HCT116 (cell line): ENCODE data around the gene ANKRD44. TPM values are rescaled to one million over a fixed set of nuclear protein-coding genes. Genes with fewer than 3 reads are reported as not detected.

Source experiments
- ATAC-seq: fragments of 200-7000 bp; cut with Tn5 transposase; 2 replicates; pipeline ENCODE4 v1.9.1; 2020; ENCODE audit warnings: mild to moderate bottlenecking, moderate library complexity
- BruUV-seq: library from RNA; stranded (reverse); fragments of 400-500 nt; replicated peaks from 2 replicates; lab custom pipeline; 2021; lab: Mats Ljungman, UMichigan
- CTCF ChIA-PET: fragments of 300-600 bp; sonication (Branson Sonifier 250); formaldehyde crosslinking; loops from one replicate; lab custom pipeline; 2021; ENCODE audit warnings: antibody characterized with exemption; lab: Charles Lee
- POLR2A ChIA-PET: fragments of 300-600, 350-600 bp; sonication (Branson Sonifier 250); formaldehyde crosslinking; loops from one replicate; lab custom pipeline; 2021; ENCODE audit warnings: antibody characterized with exemption; lab: Charles Lee
- RAD21 ChIA-PET, 2 experiments: fragments of 300-600 bp; sonication (Branson Sonifier 250); formaldehyde crosslinking; loops; one replicate each; lab custom pipeline; 2023; ENCODE audit warnings: low total read pairs in 2 of 2; ENCODE audit not compliant: uncharacterized antibody in 2 of 2, unreplicated experiment in 2 of 2, low non-redundant PET in 1 of 2; lab: Charles Lee
- DNase-seq: peaks from one replicate; pipeline ENCODE4 v3.0.0-alpha.2; 2010; ENCODE audit warnings: low read depth, low spot score
- H2AFZ ChIP-seq: fragments of 200-600 bp; shearing (Covaris generic), sonication (generic); 2 replicates; pipeline ENCODE4 v1.6.1; 2017; ENCODE audit warnings: low read depth, mixed run types, mixed read lengths, antibody characterized with exemption, low read length; ENCODE audit not compliant: poor library complexity, severe bottlenecking
- H3K27ac ChIP-seq: 2 replicates; pipeline ENCODE4 v1.5.1; 2012; ENCODE audit warnings: low read depth, low read length
- H3K27me3 ChIP-seq: fragments of 200-600 bp; sonication (generic); 2 replicates; pipeline ENCODE4 v1.6.1; 2016; ENCODE audit warnings: mixed run types, low read length, mixed read lengths; ENCODE audit not compliant: insufficient read depth
- H3K36me3 ChIP-seq, 2 experiments: fragments of 200-500 bp in 1 of 2; fragments of 200-600 bp in 1 of 2; sonication (Bioruptor generic) in 1 of 2; sonication (generic) in 1 of 2; 2 replicates each; pipeline versions ENCODE4 v1.5.1 to v1.6.1; 2014 to 2016; ENCODE audit warnings: low read length in 2 of 2, inconsistent platforms in 1 of 2, mixed read lengths in 1 of 2, mixed run types in 1 of 2; ENCODE audit not compliant: insufficient read depth in 2 of 2, control insufficient read depth in 1 of 2
- H3K4me1 ChIP-seq, 2 experiments: fragments of 200-600 bp in 1 of 2; sonication (generic) in 1 of 2; 2 replicates each; pipeline versions ENCODE4 v1.5.1 to v1.6.1; 2012 to 2017; ENCODE audit warnings: low read length in 2 of 2, inconsistent platforms in 1 of 2, mild to moderate bottlenecking in 1 of 2, mixed read lengths in 1 of 2, mixed run types in 1 of 2, moderate library complexity in 1 of 2; ENCODE audit not compliant: insufficient read depth in 2 of 2, control insufficient read depth in 1 of 2
- H3K4me2 ChIP-seq: fragments of 200-600 bp; sonication (generic); 2 replicates; pipeline ENCODE4 v1.6.1; 2017; ENCODE audit warnings: mixed run types, low read length, mixed read lengths
- H3K4me3 ChIP-seq, 2 experiments: fragments of 200-600 bp in 1 of 2; sonication (generic) in 1 of 2; replicated peaks in 1 of 2; 2 replicates each; pipeline ENCODE4 v1.5.1; 2011 to 2016; ENCODE audit warnings: low read length in 2 of 2, control low read depth in 1 of 2, low read depth in 1 of 2, mild to moderate bottlenecking in 1 of 2, mixed read lengths in 1 of 2, mixed run types in 1 of 2
- H3K79me2 ChIP-seq: fragments of 200-600 bp; sonication (generic); 2 replicates; pipeline ENCODE4 v1.6.1; 2017; ENCODE audit warnings: mild to moderate bottlenecking, mixed run types, low read length, moderate library complexity, mixed read lengths; ENCODE audit not compliant: insufficient read depth
- H3K9ac ChIP-seq: fragments of 200-600 bp; sonication (generic); 2 replicates; pipeline ENCODE4 v1.6.1; 2016; ENCODE audit warnings: low read length, mixed read lengths
- H3K9me2 ChIP-seq: fragments of 200-600 bp; sonication (generic), shearing (Covaris generic); 2 replicates; pipeline ENCODE4 v1.6.1; 2017; ENCODE audit warnings: mixed run types, mild to moderate bottlenecking, moderate library complexity; ENCODE audit not compliant: insufficient read depth
- H3K9me3 ChIP-seq, 2 experiments: fragments of 200-500 bp in 1 of 2; fragments of 200-600 bp in 1 of 2; sonication (Bioruptor generic) in 1 of 2; sonication (generic) in 1 of 2; 2 replicates each; pipeline ENCODE4 v1.6.1; 2014 to 2017; ENCODE audit warnings: low read length in 2 of 2, mixed read lengths in 2 of 2, inconsistent platforms in 1 of 2, low read depth in 1 of 2, mild to moderate bottlenecking in 1 of 2, mixed run types in 1 of 2, moderate library complexity in 1 of 2; ENCODE audit not compliant: control insufficient read depth in 1 of 2, insufficient read depth in 1 of 2
- H4K20me1 ChIP-seq: fragments of 200-600 bp; sonication (generic), shearing (Covaris generic); 2 replicates; pipeline ENCODE4 v1.6.1; 2017; ENCODE audit warnings: mixed run types, mild to moderate bottlenecking, moderate library complexity; ENCODE audit not compliant: insufficient read depth
- ATF3 ChIP-seq: IDR thresholded peaks from 2 replicates; pipeline ENCODE4 v1.6.1; 2012
- CBX3 ChIP-seq: IDR thresholded peaks from 2 replicates; pipeline ENCODE4 v1.6.1; 2012; ENCODE audit warnings: low read depth
- EGR1 ChIP-seq: IDR thresholded peaks from 2 replicates; pipeline ENCODE4 v1.6.1; 2012; ENCODE audit warnings: low read depth
- MAX ChIP-seq: IDR thresholded peaks from 2 replicates; pipeline ENCODE4 v1.6.1; 2012
- POLR2AphosphoS5 ChIP-seq: IDR thresholded peaks from 2 replicates; pipeline ENCODE4 v1.6.1; 2011; ENCODE audit warnings: mild to moderate bottlenecking, low read depth, low read length, moderate library complexity
- RAD21 ChIP-seq: IDR thresholded peaks from 2 replicates; pipeline ENCODE4 v1.6.1; 2012; ENCODE audit warnings: low read depth, mild to moderate bottlenecking
- SIN3A ChIP-seq: IDR thresholded peaks from 2 replicates; pipeline ENCODE4 v1.6.1; 2012; ENCODE audit warnings: low read depth
- SP1 ChIP-seq: IDR thresholded peaks from 2 replicates; pipeline ENCODE4 v1.6.1; 2012; ENCODE audit warnings: low read depth
- TCF7L2 ChIP-seq: IDR thresholded peaks from 2 replicates; pipeline ENCODE4 v1.7.0; 2011; ENCODE audit warnings: borderline replicate concordance, inconsistent platforms; ENCODE audit not compliant: insufficient read depth, insufficient read length; ENCODE audit errors: extremely low read depth
- ZBTB33 ChIP-seq: IDR thresholded peaks from 2 replicates; pipeline ENCODE4 v1.6.1; 2011; ENCODE audit warnings: mild to moderate bottlenecking, low read length, moderate library complexity; ENCODE audit not compliant: insufficient replicate concordance; ENCODE audit errors: extremely low read depth
- ZFX ChIP-seq: fragments of 450-650 bp; IDR thresholded peaks from 2 replicates; pipeline ENCODE4 v1.6.1; 2017
- intact Hi-C: fragments of 100-400 bp; cut with micrococcal nuclease; formaldehyde crosslinking; loops from 2 replicates; pipeline ENCODE4 v1.10.0; 2022
- total RNA-seq: library from RNA; stranded (reverse); gene quantifications from one replicate; pipeline ENCODE4 v1.2.1, GENCODE V29; 2021; ENCODE audit not compliant: unreplicated experiment

ANKRD44 gene
- total RNA-seq, 1 experiment from 2014 or later = 2.7 TPM

GRCh38 chr2:197244349-197244748 lies 66.2 kb downstream of the ANKRD44 start:
- ChIA-PET CTCF (no interaction called here), RAD21 (no interaction called here), POLR2A (no interaction called here)
- H3K9ac ChIP-seq = no peak overlapping the region
- no peak for DNase-seq
- H3K4me1 ChIP-seq = no peaks in the 10 kb centered on the region
- no peaks in the 10 kb centered on the region for H4K20me1 ChIP-seq
- no peak for ATAC-seq
- H3K27me3 ChIP-seq = no peaks in the 10 kb centered on the region
- no peaks in the 10 kb centered on the region for H3K9me2 ChIP-seq
- intact Hi-C loops = no loop called here
- no peak overlapping the region for H3K4me2 ChIP-seq
- no peaks in the 10 kb centered on the region for H3K79me2 ChIP-seq
- no peak overlapping the region for H3K4me3 ChIP-seq
- BruUV-seq = no TSS peak
- H3K36me3 ChIP-seq = no peaks in the 10 kb centered on the region
- no peak for TF ChIP-seq SIN3A
- no peak for TF ChIP-seq POLR2AphosphoS5
- TF ChIP-seq RAD21 = no peak
- no peak for TF ChIP-seq CBX3
- no peak for TF ChIP-seq MAX
- no peak for TF ChIP-seq TCF7L2
- TF ChIP-seq ZBTB33 = no peak
- TF ChIP-seq ATF3 = no peak
- TF ChIP-seq ZFX = no peak
- TF ChIP-seq EGR1 = no peak
- no peak for TF ChIP-seq SP1
- H3K27ac ChIP-seq = no peak overlapping the region
- H2AFZ ChIP-seq = no peak overlapping the region
- H3K9me3 ChIP-seq = no peaks in the 10 kb centered on the region
